IMR-90 (cell line): ENCODE measurements around the gene CNTN3. TPM values are rescaled to one million over a fixed set of nuclear protein-coding genes. Genes with fewer than 3 reads are reported as not detected.

Source experiments
- ATAC-seq: fragments of 200-7000 bp; cut with Tn5 transposase; 2 replicates; pipeline ENCODE4 v1.9.1; 2020; ENCODE audit warnings: low read depth, mild to moderate bottlenecking, moderate library complexity
- BruUV-seq: library from RNA; stranded (reverse); fragments of 400-500 nt; replicated peaks from 2 replicates; lab custom pipeline; 2021; lab: Mats Ljungman, UMichigan
- CTCF ChIA-PET: fragments of 300-600 bp; formaldehyde crosslinking; extraction: SDS; loops from one replicate; lab custom pipeline; 2021; ENCODE audit warnings: antibody characterized with exemption; lab: Yijun Ruan, JAX
- POLR2A ChIA-PET: fragments of 300-600 bp; sonication (Branson Sonifier 250); formaldehyde crosslinking; loops from one replicate; lab custom pipeline; 2022; ENCODE audit warnings: antibody characterized with exemption; ENCODE audit not compliant: unreplicated experiment; lab: Charles Lee
- DNase-seq: peaks from one replicate; pipeline ENCODE4 v3.0.0; 2013
- H2AFZ ChIP-seq: replicated peaks from 2 replicates; pipeline ENCODE3; 2013; ENCODE audit warnings: low read length, mild to moderate bottlenecking; ENCODE audit not compliant: poor library complexity
- H2AK5ac ChIP-seq: 2 replicates; pipeline ENCODE4 v1.6.1; 2013; ENCODE audit warnings: low read depth, low read length, inconsistent platforms
- H2AK9ac ChIP-seq: replicated peaks from 2 replicates; pipeline ENCODE3; 2013; ENCODE audit warnings: mild to moderate bottlenecking, low read depth, low read length, moderate library complexity; ENCODE audit not compliant: poor library complexity
- H2BK120ac ChIP-seq: 2 replicates; pipeline ENCODE4 v1.6.1; 2013; ENCODE audit warnings: low read depth, low read length, inconsistent platforms
- H2BK15ac ChIP-seq: 3 replicates; pipeline ENCODE4 v1.6.1; 2013; ENCODE audit warnings: low read depth, low read length, inconsistent platforms
- H2BK20ac ChIP-seq: 2 replicates; pipeline ENCODE4 v1.6.1; 2013; ENCODE audit warnings: low read depth, mild to moderate bottlenecking, inconsistent platforms, low read length, moderate library complexity
- H2BK5ac ChIP-seq: 2 replicates; pipeline ENCODE4 v1.6.1; 2013; ENCODE audit warnings: mild to moderate bottlenecking, low read depth, low read length, inconsistent platforms; ENCODE audit not compliant: poor library complexity, severe bottlenecking
- H3K14ac ChIP-seq: replicated peaks from 2 replicates; pipeline ENCODE4 v1.6.1; 2013; ENCODE audit warnings: low read depth, low read length, inconsistent platforms
- H3K18ac ChIP-seq: 2 replicates; pipeline ENCODE4 v1.6.1; 2013; ENCODE audit warnings: low read depth, low read length, control low read depth
- H3K23ac ChIP-seq: 2 replicates; pipeline ENCODE4 v1.6.1; 2013; ENCODE audit warnings: low read depth, low read length, inconsistent platforms
- H3K27ac ChIP-seq: 2 replicates; pipeline ENCODE4 v1.5.1; 2013; ENCODE audit warnings: mild to moderate bottlenecking, control low read depth, low read length; ENCODE audit not compliant: insufficient read depth
- H3K27me3 ChIP-seq: 2 replicates; pipeline ENCODE4 v1.6.1; 2013; ENCODE audit warnings: low read length; ENCODE audit not compliant: control insufficient read depth, insufficient read depth
- H3K36me3 ChIP-seq: 2 replicates; pipeline ENCODE4 v1.6.1; 2013; ENCODE audit warnings: low read length, mixed read lengths; ENCODE audit not compliant: control insufficient read depth, insufficient read depth
- H3K4ac ChIP-seq: 2 replicates; pipeline ENCODE4 v1.6.1; 2013; ENCODE audit warnings: low read depth, low read length, inconsistent platforms
- H3K4me1 ChIP-seq: 2 replicates; pipeline ENCODE4 v1.6.1; 2013; ENCODE audit warnings: low read length, mixed read lengths; ENCODE audit not compliant: control insufficient read depth, insufficient read depth
- H3K4me2 ChIP-seq: 2 replicates; pipeline ENCODE4 v1.6.1; 2013; ENCODE audit warnings: low read depth, mild to moderate bottlenecking, control low read depth, low read length, moderate library complexity
- H3K4me3 ChIP-seq: 2 replicates; pipeline ENCODE4 v1.5.1; 2013; ENCODE audit warnings: low read depth, mild to moderate bottlenecking, control low read depth, low read length, moderate library complexity; ENCODE audit not compliant: insufficient read depth
- H3K56ac ChIP-seq: 2 replicates; pipeline ENCODE4 v1.6.1; 2013; ENCODE audit warnings: low read length, inconsistent platforms; ENCODE audit not compliant: insufficient read depth; ENCODE audit errors: extremely low read depth
- H3K79me1 ChIP-seq, 2 experiments: 2 replicates each; pipeline ENCODE4 v1.6.1; 2013; ENCODE audit warnings: low read length in 2 of 2, inconsistent platforms in 1 of 2, low read depth in 1 of 2
- H3K9ac ChIP-seq: 2 replicates; pipeline ENCODE4 v1.6.1; 2013; ENCODE audit warnings: low read depth, low read length, control low read depth
- H3K9me1 ChIP-seq: 2 replicates; pipeline ENCODE4 v1.6.1; 2013; ENCODE audit warnings: low read length, inconsistent platforms; ENCODE audit not compliant: insufficient read depth
- H3K9me3 ChIP-seq: 2 replicates; pipeline ENCODE4 v1.6.1; 2013; ENCODE audit warnings: low read length; ENCODE audit not compliant: control insufficient read depth, insufficient read depth
- H4K20me1 ChIP-seq: 2 replicates; pipeline ENCODE4 v1.6.1; 2013; ENCODE audit warnings: low read length, inconsistent platforms; ENCODE audit not compliant: insufficient read depth
- H4K5ac ChIP-seq: 2 replicates; pipeline ENCODE4 v1.6.1; 2013; ENCODE audit warnings: mild to moderate bottlenecking, low read depth, low read length, control low read depth
- H4K8ac ChIP-seq, 2 experiments: 2 replicates each; pipeline ENCODE4 v1.6.1; 2013; ENCODE audit warnings: low read depth in 2 of 2, low read length in 2 of 2, control low read depth in 1 of 2, inconsistent platforms in 1 of 2
- H4K91ac ChIP-seq: 2 replicates; pipeline ENCODE4 v1.6.1; 2013; ENCODE audit warnings: low read depth, low read length, inconsistent platforms; ENCODE audit not compliant: insufficient read depth
- RAD21 ChIP-seq: IDR thresholded peaks from 2 replicates; pipeline ENCODE4 v1.6.1; 2012; ENCODE audit warnings: low read length, improper control_type of control experiment
- SMC3 ChIP-seq: fragments of 150-350 bp; IDR thresholded peaks from 2 replicates; pipeline ENCODE4 v1.6.1; 2016; ENCODE audit warnings: low read depth, mild to moderate bottlenecking, antibody characterized with exemption, low read length, moderate library complexity
- WGBS, 2 experiments: methylation state at CpG; one replicate each; pipeline versions ENCODE4 v1.1.5 to v1.1.7; 2013; ENCODE audit warnings: missing lambda C conversion rate in 2 of 2; ENCODE audit not compliant: insufficient read length in 1 of 2; ENCODE audit errors: extremely low coverage in 2 of 2; 5-methylcytosine and 5-hydroxymethylcytosine counted together
- dilution Hi-C: fragments of 300-500 bp; cut with HindIII; formaldehyde crosslinking; loops from one replicate; pipeline ENCODE4 v1.14.3; 2018; ENCODE audit warnings: low sequenced_read_pairs; ENCODE audit not compliant: unreplicated experiment
- in situ Hi-C: fragments of 300-500 bp; cut with MboI; formaldehyde crosslinking; loops from 3 replicates; pipeline ENCODE4 v1.14.3; 2019; ENCODE audit warnings: low sequenced_read_pairs, inconsistent platforms, mixed read lengths
- intact Hi-C: fragments of 100-400 bp; cut with micrococcal nuclease; formaldehyde crosslinking; loops from 2 replicates; pipeline ENCODE4 v1.10.0; 2022
- polyA plus RNA-seq, 3 experiments: library from polyadenylated mRNA; depleted of rRNA; stranded (reverse); fragments of >200 nt; gene quantifications; 2 replicates each; pipeline ENCODE4 v1.2.3, GENCODE V29; 2012; ENCODE audit warnings: low replicate concordance in 1 of 3
- total RNA-seq: library from RNA; depleted of rRNA; stranded (reverse); fragments of >200 nt; gene quantifications from 2 replicates; pipeline ENCODE4 v1.2.3, GENCODE V29; 2012
- TF ChIP-seq, protein P1 (sequence below): conservative IDR thresholded peaks from 2 replicates; pipeline ENCODE4 v1.5.1; 2012; ENCODE audit warnings: mild to moderate bottlenecking, low read depth, low read length, improper control_type of control experiment

CNTN3 gene
- total and polyA plus RNA-seq, 2 of the 4 experiments (the other 2 are of a cell fraction) = 3.5 to 3.6 TPM

DNA sequence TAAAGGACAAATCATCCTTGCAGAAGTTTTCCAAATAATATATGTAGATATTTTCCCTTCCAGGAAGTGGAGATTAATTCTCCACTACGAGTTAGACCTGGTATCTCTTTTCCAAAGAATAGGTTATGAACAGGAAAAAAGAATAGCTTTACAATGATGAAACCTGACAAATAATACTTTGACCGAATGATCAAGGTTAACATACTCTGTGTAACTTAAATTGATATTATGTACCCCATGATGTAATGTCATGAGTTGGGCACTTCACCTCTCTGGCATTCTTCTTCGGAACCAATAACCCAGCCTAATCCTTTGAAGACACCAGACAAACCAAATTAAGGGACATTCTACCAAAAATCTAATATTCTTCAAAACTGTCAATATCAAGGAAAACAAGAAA lies 48.7 kb upstream of the CNTN3 start:
- dilution Hi-C loops (no loop called here), intact Hi-C loops (no loop called here), in situ Hi-C loops (loop anchor here (25.0 kb wide), 1 partner anchor 776 kb away; no protein-coding TSS in a partner anchor)
- no peak overlapping the region for H3K14ac ChIP-seq
- peaks cover 8% of the 10 kb centered on the region for H3K9me3 ChIP-seq
- no peak overlapping the region for H2BK5ac ChIP-seq
- H4K5ac ChIP-seq = no peak overlapping the region
- H2AFZ ChIP-seq = no peak overlapping the region
- ATAC-seq = no peak
- no peak overlapping the region for H3K27ac ChIP-seq
- H3K23ac ChIP-seq = no peak overlapping the region
- H3K4ac ChIP-seq = no peak overlapping the region
- no peak overlapping the region for H4K91ac ChIP-seq
- H3K18ac ChIP-seq = no peak overlapping the region
- H3K4me1 ChIP-seq = no peaks in the 10 kb centered on the region
- H3K9ac ChIP-seq = no peak overlapping the region
- BruUV-seq = no TSS peak
- no peak overlapping the region for H3K56ac ChIP-seq
- H3K36me3 ChIP-seq = no peaks in the 10 kb centered on the region
- no peaks in the 10 kb centered on the region for H4K20me1 ChIP-seq
- no peak overlapping the region for H3K4me2 ChIP-seq
- TF ChIP-seq SMC3 (no peak), RAD21 (no peak)
- TF ChIP-seq, protein P1, sequence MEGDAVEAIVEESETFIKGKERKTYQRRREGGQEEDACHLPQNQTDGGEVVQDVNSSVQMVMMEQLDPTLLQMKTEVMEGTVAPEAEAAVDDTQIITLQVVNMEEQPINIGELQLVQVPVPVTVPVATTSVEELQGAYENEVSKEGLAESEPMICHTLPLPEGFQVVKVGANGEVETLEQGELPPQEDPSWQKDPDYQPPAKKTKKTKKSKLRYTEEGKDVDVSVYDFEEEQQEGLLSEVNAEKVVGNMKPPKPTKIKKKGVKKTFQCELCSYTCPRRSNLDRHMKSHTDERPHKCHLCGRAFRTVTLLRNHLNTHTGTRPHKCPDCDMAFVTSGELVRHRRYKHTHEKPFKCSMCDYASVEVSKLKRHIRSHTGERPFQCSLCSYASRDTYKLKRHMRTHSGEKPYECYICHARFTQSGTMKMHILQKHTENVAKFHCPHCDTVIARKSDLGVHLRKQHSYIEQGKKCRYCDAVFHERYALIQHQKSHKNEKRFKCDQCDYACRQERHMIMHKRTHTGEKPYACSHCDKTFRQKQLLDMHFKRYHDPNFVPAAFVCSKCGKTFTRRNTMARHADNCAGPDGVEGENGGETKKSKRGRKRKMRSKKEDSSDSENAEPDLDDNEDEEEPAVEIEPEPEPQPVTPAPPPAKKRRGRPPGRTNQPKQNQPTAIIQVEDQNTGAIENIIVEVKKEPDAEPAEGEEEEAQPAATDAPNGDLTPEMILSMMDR = no peak
- H3K27me3 ChIP-seq = no peaks in the 10 kb centered on the region
- ChIA-PET POLR2A (no interaction called here), CTCF (interaction anchor here (0.6 kb wide), 2 partner anchors 11 to 19 kb away, joined by 3 read pairs; no protein-coding TSS in a partner anchor)
- no peaks in the 10 kb centered on the region for H3K79me1 ChIP-seq
- no peaks in the 10 kb centered on the region for H3K9me1 ChIP-seq
- H2AK9ac ChIP-seq = no peak overlapping the region
- no peak overlapping the region for H2BK120ac ChIP-seq
- H2BK15ac ChIP-seq = no peak overlapping the region
- no CpG with 5 or more reads among the region's 3 CpGs for WGBS, 2 experiments
- H4K8ac ChIP-seq = no peak overlapping the region
- no peak for DNase-seq
- H2BK20ac ChIP-seq = no peak overlapping the region
- no peak overlapping the region for H3K4me3 ChIP-seq
- H2AK5ac ChIP-seq = no peak overlapping the region
